Measurements from ENCODE around the gene CYP27B1. TPM values are rescaled to one million over a fixed set of nuclear protein-coding genes. Genes with fewer than 3 reads are reported as not detected.
"Not testable (repeated sequence)": the region's sequence is repeated elsewhere in the genome, so short reads cannot be mapped to it uniquely, and the experiment has no call there.

Gene CYP27B1
- total RNA-seq, 2 donors from 2014 or later, result 0.14 to 0.91 TPM

DNA sequence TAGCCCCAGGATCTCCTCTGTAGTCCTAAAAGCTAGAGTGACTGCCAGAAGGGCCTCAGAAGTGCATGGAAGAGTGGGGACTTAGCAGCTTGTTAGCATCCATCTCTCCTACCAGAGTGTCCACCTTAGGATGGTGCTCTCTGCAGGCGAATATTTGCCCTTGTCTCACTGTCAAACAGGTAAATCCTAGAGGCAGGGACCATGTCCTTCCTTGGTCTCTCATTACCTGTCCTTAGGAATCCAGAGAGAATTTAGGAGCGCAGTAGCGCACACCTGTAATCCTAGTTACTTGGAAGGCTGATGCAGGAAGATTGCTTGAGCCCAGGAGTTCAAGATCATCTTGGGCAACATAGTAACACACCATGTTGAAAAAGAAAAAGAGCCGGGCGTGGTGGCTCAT lies 49.7 kb downstream of the CYP27B1 start:
- 96% methylated on average over 5 of the region's 5 CpGs for WGBS
- H3K27me3 ChIP-seq (replicated peaks; ENCODE audit: insufficient read depth), result no peaks in the 10 kb centered on the region
- H3K36me3 ChIP-seq, result peaks cover 11 to 26% of the 10 kb centered on the region in 2 donors
- no peaks in the 10 kb centered on the region for H3K9me3 ChIP-seq
- intact Hi-C loops (cut with DNase I), result no loop called here
- no peak overlapping the region for H3K4me3 ChIP-seq
- H3K27ac ChIP-seq, result no peak overlapping the region
- no peak for DNase-seq (ENCODE audit: low spot score)
- TF ChIP-seq, protein P1, sequence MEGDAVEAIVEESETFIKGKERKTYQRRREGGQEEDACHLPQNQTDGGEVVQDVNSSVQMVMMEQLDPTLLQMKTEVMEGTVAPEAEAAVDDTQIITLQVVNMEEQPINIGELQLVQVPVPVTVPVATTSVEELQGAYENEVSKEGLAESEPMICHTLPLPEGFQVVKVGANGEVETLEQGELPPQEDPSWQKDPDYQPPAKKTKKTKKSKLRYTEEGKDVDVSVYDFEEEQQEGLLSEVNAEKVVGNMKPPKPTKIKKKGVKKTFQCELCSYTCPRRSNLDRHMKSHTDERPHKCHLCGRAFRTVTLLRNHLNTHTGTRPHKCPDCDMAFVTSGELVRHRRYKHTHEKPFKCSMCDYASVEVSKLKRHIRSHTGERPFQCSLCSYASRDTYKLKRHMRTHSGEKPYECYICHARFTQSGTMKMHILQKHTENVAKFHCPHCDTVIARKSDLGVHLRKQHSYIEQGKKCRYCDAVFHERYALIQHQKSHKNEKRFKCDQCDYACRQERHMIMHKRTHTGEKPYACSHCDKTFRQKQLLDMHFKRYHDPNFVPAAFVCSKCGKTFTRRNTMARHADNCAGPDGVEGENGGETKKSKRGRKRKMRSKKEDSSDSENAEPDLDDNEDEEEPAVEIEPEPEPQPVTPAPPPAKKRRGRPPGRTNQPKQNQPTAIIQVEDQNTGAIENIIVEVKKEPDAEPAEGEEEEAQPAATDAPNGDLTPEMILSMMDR (IDR thresholded peaks at IDR 0.05), result no peak
- no peak for TF ChIP-seq POLR2AphosphoS5 (IDR thresholded peaks at IDR 0.05)
- TF ChIP-seq POLR2A (IDR thresholded peaks at IDR 0.05), result no peak
- no peaks in the 10 kb centered on the region for H3K4me1 ChIP-seq (replicated peaks)

DNA sequence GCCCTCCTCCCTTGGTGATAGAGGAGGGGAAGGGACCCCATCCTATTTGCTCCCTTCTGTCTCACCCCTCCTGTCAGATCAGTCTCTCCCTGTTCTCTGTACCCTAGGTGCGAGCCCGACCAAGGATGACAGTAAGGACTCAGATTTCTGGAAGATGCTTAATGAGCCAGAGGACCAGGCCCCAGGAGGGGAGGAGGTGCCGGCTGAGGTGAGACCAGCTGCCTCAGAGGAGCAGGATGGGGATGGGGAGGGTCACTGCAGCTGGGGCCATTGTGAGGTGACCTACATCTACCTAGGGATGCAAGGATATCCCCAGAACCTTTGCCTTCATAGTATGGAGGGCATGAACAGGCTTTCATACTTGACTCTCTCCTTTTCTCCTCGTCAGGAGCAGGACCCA lies 50.6 kb downstream of the CYP27B1 start:
- Histone ChIP-seq H3K27me3 (replicated peaks; ENCODE audit: insufficient read depth) (no peaks in the 10 kb centered on the region), H3K9me3 (no peaks in the 10 kb centered on the region), H3K4me3 (no peak overlapping the region), H3K4me1 (replicated peaks) (no peaks in the 10 kb centered on the region), H3K36me3 (peaks cover 11 to 26% of the 10 kb centered on the region in 2 donors), H3K27ac (no peak overlapping the region)
- intact Hi-C loops (cut with DNase I), result no loop called here
- TF ChIP-seq POLR2A (IDR thresholded peaks at IDR 0.05) (no peak), POLR2AphosphoS5 (IDR thresholded peaks at IDR 0.05) (no peak)
- TF ChIP-seq, protein P1 (IDR thresholded peaks at IDR 0.05), result no peak
- DNase-seq (ENCODE audit: low spot score), result no peak
- 98% methylated on average over 4 of the region's 4 CpGs for WGBS

DNA sequence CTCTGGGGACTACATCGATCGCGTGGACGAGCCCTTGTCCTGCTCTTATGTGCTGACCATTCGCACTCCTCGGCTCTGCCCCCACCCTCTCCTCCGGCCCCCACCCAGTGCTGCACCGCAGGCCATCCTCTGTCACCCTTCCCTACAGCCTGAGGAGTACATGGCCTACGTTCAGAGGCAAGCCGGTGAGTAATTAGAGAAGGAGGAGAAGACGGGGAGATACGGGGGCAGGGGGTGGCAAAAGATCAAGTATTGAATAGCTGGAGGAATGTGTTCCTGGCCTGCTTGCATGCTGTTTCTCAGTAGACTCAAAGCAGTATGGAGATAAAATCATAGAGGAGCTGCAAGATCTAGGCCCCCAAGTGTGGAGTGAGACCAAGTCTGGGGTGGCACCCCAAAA lies 51.1 kb downstream of the CYP27B1 start:
- WGBS, result 93% methylated on average over 12 of the region's 12 CpGs
- H3K27ac ChIP-seq, result no peak overlapping the region
- H3K4me1 ChIP-seq (replicated peaks), result no peaks in the 10 kb centered on the region
- intact Hi-C loops (cut with DNase I), result no loop called here
- no peak for TF ChIP-seq POLR2AphosphoS5 (IDR thresholded peaks at IDR 0.05)
- TF ChIP-seq, protein P1 (IDR thresholded peaks at IDR 0.05), result no peak
- TF ChIP-seq POLR2A (IDR thresholded peaks at IDR 0.05), result no peak
- H3K9me3 ChIP-seq, result no peaks in the 10 kb centered on the region
- H3K36me3 ChIP-seq, result peaks cover 11 to 21% of the 10 kb centered on the region in 2 donors
- H3K27me3 ChIP-seq (replicated peaks; ENCODE audit: insufficient read depth), result no peaks in the 10 kb centered on the region
- no peak for DNase-seq (ENCODE audit: low spot score)
- no peak overlapping the region for H3K4me3 ChIP-seq

DNA sequence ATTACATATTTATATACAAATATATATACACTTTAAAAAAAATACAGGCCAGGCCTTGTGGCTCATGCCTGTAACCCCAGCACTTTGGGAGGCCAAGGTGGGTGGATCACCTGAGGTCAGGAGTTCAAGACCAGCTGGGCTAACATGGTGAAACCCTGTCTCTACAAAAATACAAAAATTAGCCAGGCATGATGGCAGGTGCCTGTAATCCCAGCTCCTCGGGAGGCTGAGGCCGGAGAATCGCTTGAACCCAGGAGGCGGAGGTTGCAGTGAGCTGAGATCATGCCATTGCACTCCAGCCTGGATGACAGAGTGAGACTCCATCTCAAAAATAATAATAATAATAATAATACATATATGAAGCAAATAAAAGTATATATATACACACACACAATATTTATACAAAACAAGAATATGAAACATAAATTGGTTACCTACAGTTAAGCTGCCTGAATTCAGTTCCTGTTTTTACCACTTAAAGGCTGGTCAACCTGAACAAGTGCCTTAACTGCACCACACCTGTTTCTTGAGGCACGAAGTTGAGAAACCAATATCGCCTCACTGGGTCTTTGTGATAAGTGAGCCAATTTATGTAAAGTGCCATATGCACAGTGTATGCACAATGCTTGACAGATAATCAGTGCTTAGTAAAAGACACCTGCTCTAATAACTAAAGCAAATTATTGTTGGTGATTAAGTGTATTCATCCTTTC lies 51.7 kb downstream of the CYP27B1 start:
- H3K27me3 ChIP-seq (replicated peaks; ENCODE audit: insufficient read depth); H3K27ac ChIP-seq; H3K4me1 ChIP-seq (replicated peaks); DNase-seq (ENCODE audit: low spot score); H3K4me3 ChIP-seq; intact Hi-C loops (cut with DNase I); H3K9me3 ChIP-seq: not testable (repeated sequence)
- 96% methylated on average over 6 of the region's 6 CpGs for WGBS
- H3K36me3 ChIP-seq, result peaks cover 11 to 16% of the 10 kb centered on the region in 2 donors

DNA sequence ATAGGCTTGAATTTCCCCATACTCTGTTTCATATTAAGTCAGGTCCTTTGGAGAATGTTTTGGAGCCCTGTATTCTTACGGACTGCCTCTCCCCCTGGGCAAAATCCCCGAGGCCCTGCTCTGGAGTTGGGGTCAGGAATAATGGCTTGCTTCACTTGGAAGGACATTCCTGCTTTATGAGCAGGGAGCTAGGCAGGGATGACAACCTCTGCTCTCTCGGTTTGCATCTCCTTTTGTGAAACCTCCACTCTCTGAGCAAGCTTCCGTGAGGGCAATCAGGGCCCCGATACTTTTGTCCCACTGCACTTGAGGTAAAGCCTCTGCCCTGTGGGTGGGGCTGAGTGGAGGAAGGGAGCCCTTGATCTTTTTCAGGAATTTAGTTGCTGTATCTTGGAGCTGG lies 53.7 kb downstream of the CYP27B1 start:
- no peak overlapping the region for H3K4me3 ChIP-seq
- H3K27ac ChIP-seq, result no peak overlapping the region
- no peaks in the 10 kb centered on the region for H3K4me1 ChIP-seq (replicated peaks)
- 82% methylated on average over 5 of the region's 5 CpGs for WGBS
- no peaks in the 10 kb centered on the region for H3K9me3 ChIP-seq
- TF ChIP-seq POLR2AphosphoS5 (IDR thresholded peaks at IDR 0.05) (no peak), POLR2A (IDR thresholded peaks at IDR 0.05) (no peak)
- TF ChIP-seq, protein P1 (IDR thresholded peaks at IDR 0.05), result no peak
- H3K27me3 ChIP-seq (replicated peaks; ENCODE audit: insufficient read depth), result no peaks in the 10 kb centered on the region
- H3K36me3 ChIP-seq, result peaks cover 4 to 9% of the 10 kb centered on the region in 2 donors
- intact Hi-C loops (cut with DNase I), result no loop called here
- no peak for DNase-seq (ENCODE audit: low spot score)
